PFSK-1 (cell line): Measurements from ENCODE around the gene MAPK12.

ENCODE experiments used
- FOXP2 ChIP-seq: optimal IDR thresholded peaks from 2 replicates; pipeline ENCODE3; 2011; ENCODE audit warnings: borderline replicate concordance, control low read depth, inconsistent platforms; ENCODE audit not compliant: insufficient read depth; ENCODE audit errors: extremely low read length, extremely low read depth
- POLR2AphosphoS5 ChIP-seq: IDR thresholded peaks from 2 replicates; pipeline ENCODE4 v1.6.1; 2012; ENCODE audit warnings: low read depth, mild to moderate bottlenecking, control low read depth, low read length, moderate library complexity
- REST ChIP-seq, 2 experiments: IDR thresholded peaks; 2 replicates each; pipeline versions ENCODE4 v1.6.1 to v1.8.0; 2011 to 2012; ENCODE audit warnings: low read depth in 2 of 2, low read length in 2 of 2, control low read depth in 1 of 2, inconsistent platforms in 1 of 2, mild to moderate bottlenecking in 1 of 2, moderate library complexity in 1 of 2; ENCODE audit not compliant: insufficient read depth in 1 of 2
- SIN3A ChIP-seq: IDR thresholded peaks from 2 replicates; pipeline ENCODE4 v1.6.1; 2012; ENCODE audit warnings: mild to moderate bottlenecking, low read length, moderate library complexity, borderline replicate concordance; ENCODE audit not compliant: insufficient read depth
- TAF1 ChIP-seq: IDR thresholded peaks from 2 replicates; pipeline ENCODE4 v1.6.1; 2012; ENCODE audit warnings: low read length, control low read depth, borderline replicate concordance; ENCODE audit not compliant: insufficient read depth

MAPK12 gene

GRCh38 chr22:50293441-50294318 lies 32.2 kb upstream of the MAPK12 start:
- TF ChIP-seq FOXP2 (peak; percentile 2), SIN3A (no peak), REST (IDR thresholded peaks at IDR 0.05; ENCODE audit: insufficient read depth in 1 of 2, low read depth in 2 of 2, low read length in 2 of 2) (no peak), POLR2AphosphoS5 (no peak), TAF1 (no peak)

GRCh38 chr22:50292643-50293440 lies 31.4 kb upstream of the MAPK12 start:
- TF ChIP-seq POLR2AphosphoS5 (no peak), REST (IDR thresholded peaks at IDR 0.05; ENCODE audit: insufficient read depth in 1 of 2, low read depth in 2 of 2, low read length in 2 of 2) (no peak), TAF1 (no peak), SIN3A (no peak), FOXP2 (no peak)

GRCh38 chr22:50289942-50290630 lies 28.6 kb upstream of the MAPK12 start:
- TF ChIP-seq POLR2AphosphoS5: no peak
- no peak for TF ChIP-seq TAF1
- no peak for TF ChIP-seq SIN3A
- TF ChIP-seq REST (IDR thresholded peaks at IDR 0.05; ENCODE audit: insufficient read depth in 1 of 2, low read depth in 2 of 2, low read length in 2 of 2): no peak
- TF ChIP-seq FOXP2: no peak

- no peak for TF ChIP-seq POLR2AphosphoS5
- TF ChIP-seq TAF1: no peak
- no peak for TF ChIP-seq REST (IDR thresholded peaks at IDR 0.05; ENCODE audit: insufficient read depth in 1 of 2, low read depth in 2 of 2, low read length in 2 of 2)
Measured at GRCh38 chr22:50289151-50289941, 27.9 kb upstream of the MAPK12 start.
